Hepatocyte (in vitro differentiated cells): Measurements from ENCODE around the gene ZIC5. TPM values are rescaled to one million over a fixed set of nuclear protein-coding genes. Genes with fewer than 3 reads are reported as not detected.
A peak's percentile ranks its signal among the peaks of the same experiment; 100 is the strongest.

Experiments
- DNase-seq: peaks from one replicate; pipeline ENCODE4 v3.0.0-alpha.2; 2016; ENCODE audit warnings: low spot score
- H2AFZ ChIP-seq: fragments of 200-600 bp; sonication (generic); 2 replicates; pipeline ENCODE4 v1.6.0; 2016; ENCODE audit warnings: antibody characterized with exemption, mild to moderate bottlenecking
- H3K27ac ChIP-seq: fragments of 200-600 bp; sonication (generic); 2 replicates; pipeline ENCODE4 v1.5.1; 2016; ENCODE audit warnings: mild to moderate bottlenecking
- H3K27me3 ChIP-seq: fragments of 200-600 bp; sonication (generic); 2 replicates; pipeline ENCODE4 v1.6.1; 2016
- H3K36me3 ChIP-seq: fragments of 200-600 bp; sonication (generic); replicated peaks from 2 replicates; pipeline ENCODE4 v1.5.1; 2016; ENCODE audit warnings: low read depth; ENCODE audit not compliant: insufficient read depth
- H3K4me1 ChIP-seq: fragments of 200-600 bp; sonication (generic); 2 replicates; pipeline ENCODE4 v1.5.1; 2016; ENCODE audit warnings: mild to moderate bottlenecking, moderate library complexity; ENCODE audit not compliant: insufficient read depth
- H3K4me2 ChIP-seq: fragments of 200-600 bp; sonication (generic); 2 replicates; pipeline ENCODE4 v1.6.0; 2016
- H3K4me3 ChIP-seq: fragments of 200-600 bp; sonication (generic); 2 replicates; pipeline ENCODE4 v1.5.1; 2016; ENCODE audit warnings: mild to moderate bottlenecking
- H3K79me2 ChIP-seq: fragments of 200-600 bp; sonication (generic); 2 replicates; pipeline ENCODE4 v1.6.0; 2017; ENCODE audit warnings: mild to moderate bottlenecking
- H3K9me2 ChIP-seq: fragments of 200-600 bp; sonication (generic); replicated peaks from 2 replicates; pipeline ENCODE4 v1.6.0; 2017; ENCODE audit warnings: mild to moderate bottlenecking; ENCODE audit not compliant: insufficient read depth
- H3K9me3 ChIP-seq: fragments of 200-600 bp; sonication (generic); 2 replicates; pipeline ENCODE4 v1.5.1; 2016; ENCODE audit warnings: low read depth, mild to moderate bottlenecking
- H4K20me1 ChIP-seq: fragments of 200-600 bp; sonication (generic); 2 replicates; pipeline ENCODE4 v1.6.0; 2016; ENCODE audit warnings: mild to moderate bottlenecking; ENCODE audit not compliant: insufficient read depth, poor library complexity, severe bottlenecking
- EZH2 ChIP-seq: fragments of 200-600 bp; sonication (generic); IDR thresholded peaks from 2 replicates; pipeline ENCODE4 v1.6.1; 2016; ENCODE audit warnings: antibody characterized with exemption, mild to moderate bottlenecking, borderline replicate concordance
- EZH2phosphoT487 ChIP-seq: fragments of 200-600 bp; sonication (generic); IDR thresholded peaks from one replicate; pipeline ENCODE4 v1.6.1; 2018; ENCODE audit warnings: antibody characterized with exemption, mild to moderate bottlenecking, low read depth, moderate library complexity; ENCODE audit not compliant: unreplicated experiment, severe bottlenecking
- whole genome bisulfite sequencing: methylation state at CpG from one replicate; pipeline ENCODE4 v1.1.6; 2016; ENCODE audit warnings: low lambda C conversion rate; ENCODE audit errors: missing lambda C conversion rate; 5-methylcytosine and 5-hydroxymethylcytosine counted together
- polyA plus RNA-seq: library from polyadenylated mRNA; unstranded; fragments of >200 nt; fragmentation: Nextera tagmentation; extraction: Ambion mirVana; gene quantifications from 2 replicates; pipeline ENCODE4 v1.2.1, GENCODE V29; 2016
- total RNA-seq: library from RNA; depleted of rRNA; stranded (reverse); fragments of >200 nt; gene quantifications from 2 replicates; pipeline ENCODE4 v1.2.3, GENCODE V29; 2014
- TF ChIP-seq, protein P1 (sequence below): fragments of 200-600 bp; sonication (generic); IDR thresholded peaks from 2 replicates; pipeline ENCODE4 v1.5.1; 2016; ENCODE audit warnings: antibody characterized with exemption, mild to moderate bottlenecking; ENCODE audit not compliant: poor library complexity

ZIC5 gene
- total and polyA plus RNA-seq, 2 experiments from 2014 or later: 0.13 TPM; not detected in 1

DNA sequence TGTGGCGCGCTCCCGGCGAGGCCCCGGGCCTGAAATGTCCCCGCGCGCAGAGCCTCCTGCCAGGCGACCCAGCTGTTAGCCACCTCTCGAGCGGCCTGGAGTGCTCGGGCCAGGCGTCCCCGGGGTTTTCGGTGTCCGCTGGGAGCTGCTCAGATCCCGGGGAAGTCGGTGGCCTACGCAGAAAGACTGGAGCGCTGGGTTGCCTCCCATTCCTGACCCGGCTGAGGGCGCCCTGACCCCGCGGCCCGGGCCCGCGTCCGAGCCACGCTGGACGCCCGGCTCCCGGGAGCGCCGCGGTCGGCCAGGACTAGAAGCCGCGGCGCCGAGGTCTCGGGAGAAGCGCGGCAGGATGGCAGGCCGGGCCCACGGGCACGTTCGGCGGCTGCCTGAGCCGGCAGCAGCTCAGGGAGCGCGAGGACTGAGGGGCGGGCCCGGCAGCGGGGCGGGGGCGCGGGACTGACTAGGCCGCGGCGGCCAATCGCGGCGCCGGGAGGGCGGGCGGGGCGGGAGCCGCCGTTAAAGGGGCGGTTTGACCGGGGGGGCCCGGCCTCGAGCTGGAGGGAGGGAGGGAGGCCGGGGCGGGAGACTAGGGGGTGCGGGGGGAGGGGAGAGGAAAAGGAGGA is 8.7 kb upstream of the ZIC5 start:
- Histone ChIP-seq H2AFZ (peak overlapping the region; percentile 60), H3K79me2 (no peaks in the 10 kb centered on the region), H3K9me2 (no peaks in the 10 kb centered on the region), H3K36me3 (no peaks in the 10 kb centered on the region), H3K4me2 (peak overlapping the region; percentile 96), H3K4me3 (peak overlapping the region; percentile 36), H3K9me3 (no peaks in the 10 kb centered on the region), H3K27me3 (peaks cover 90% of the 10 kb centered on the region), H3K27ac (no peak overlapping the region), H4K20me1 (no peaks in the 10 kb centered on the region), H3K4me1 (peaks cover 15% of the 10 kb centered on the region)
- TF ChIP-seq EZH2 (peak; percentile 6), EZH2phosphoT487 (peak; percentile 33)
- TF ChIP-seq, protein P1, sequence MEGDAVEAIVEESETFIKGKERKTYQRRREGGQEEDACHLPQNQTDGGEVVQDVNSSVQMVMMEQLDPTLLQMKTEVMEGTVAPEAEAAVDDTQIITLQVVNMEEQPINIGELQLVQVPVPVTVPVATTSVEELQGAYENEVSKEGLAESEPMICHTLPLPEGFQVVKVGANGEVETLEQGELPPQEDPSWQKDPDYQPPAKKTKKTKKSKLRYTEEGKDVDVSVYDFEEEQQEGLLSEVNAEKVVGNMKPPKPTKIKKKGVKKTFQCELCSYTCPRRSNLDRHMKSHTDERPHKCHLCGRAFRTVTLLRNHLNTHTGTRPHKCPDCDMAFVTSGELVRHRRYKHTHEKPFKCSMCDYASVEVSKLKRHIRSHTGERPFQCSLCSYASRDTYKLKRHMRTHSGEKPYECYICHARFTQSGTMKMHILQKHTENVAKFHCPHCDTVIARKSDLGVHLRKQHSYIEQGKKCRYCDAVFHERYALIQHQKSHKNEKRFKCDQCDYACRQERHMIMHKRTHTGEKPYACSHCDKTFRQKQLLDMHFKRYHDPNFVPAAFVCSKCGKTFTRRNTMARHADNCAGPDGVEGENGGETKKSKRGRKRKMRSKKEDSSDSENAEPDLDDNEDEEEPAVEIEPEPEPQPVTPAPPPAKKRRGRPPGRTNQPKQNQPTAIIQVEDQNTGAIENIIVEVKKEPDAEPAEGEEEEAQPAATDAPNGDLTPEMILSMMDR: no peak
- peak; percentile 81 for DNase-seq
- WGBS: 3% methylated on average over 47 of the region's 76 CpGs

DNA sequence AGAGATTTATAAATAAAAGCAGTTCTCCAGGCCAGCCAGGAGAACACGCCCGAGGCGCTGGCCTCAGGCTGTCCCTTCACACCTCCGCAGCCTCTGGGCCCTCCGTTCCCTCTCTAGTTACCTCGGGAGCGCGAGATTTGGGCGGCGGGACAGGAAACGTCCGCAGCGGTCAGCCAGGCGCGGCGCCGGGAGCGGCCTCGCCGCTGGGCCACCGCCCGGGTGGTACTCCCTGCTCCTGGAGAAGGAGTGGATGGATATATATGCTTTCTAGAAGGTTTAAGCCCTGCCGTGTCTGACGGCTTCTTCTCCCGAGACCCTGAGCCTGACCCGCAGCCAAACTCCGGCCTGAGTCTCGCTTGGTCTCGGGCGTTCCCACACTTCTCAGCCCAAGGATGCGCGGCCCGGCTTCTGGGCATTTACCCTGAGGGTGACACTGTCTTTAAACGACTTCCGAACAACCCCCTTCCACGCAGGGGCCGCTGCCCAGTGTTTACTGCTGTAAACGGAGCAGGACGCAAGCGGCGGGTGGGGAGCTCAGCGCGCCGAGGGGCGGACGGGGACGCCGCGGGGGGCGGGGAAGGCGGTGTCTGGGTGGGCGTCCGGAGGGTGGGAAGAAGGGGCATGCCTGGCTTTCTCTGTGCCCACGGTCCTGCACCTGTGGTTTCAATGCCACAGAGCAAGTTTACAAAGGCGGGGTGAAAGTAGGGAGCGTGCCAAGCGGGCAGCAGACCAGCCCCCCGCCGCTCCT is 8.1 kb upstream of the ZIC5 start:
- peak; percentile 20 for DNase-seq
- H3K9me3 ChIP-seq: no peaks in the 10 kb centered on the region
- H3K4me2 ChIP-seq: peak overlapping the region; percentile 96
- H2AFZ ChIP-seq: peak overlapping the region; percentile 56
- peaks cover 15% of the 10 kb centered on the region for H3K4me1 ChIP-seq
- peaks cover 90% of the 10 kb centered on the region for H3K27me3 ChIP-seq
- peak overlapping the region; percentile 36 for H3K4me3 ChIP-seq
- no peaks in the 10 kb centered on the region for H3K79me2 ChIP-seq
- 2% methylated on average over 56 of the region's 59 CpGs for WGBS
- no peaks in the 10 kb centered on the region for H3K36me3 ChIP-seq
- H3K27ac ChIP-seq: no peak overlapping the region
- H4K20me1 ChIP-seq: no peaks in the 10 kb centered on the region
- peak; percentile 89 for TF ChIP-seq EZH2phosphoT487
- TF ChIP-seq, protein P1: no peak
- TF ChIP-seq EZH2: peak; percentile 98
- H3K9me2 ChIP-seq: no peaks in the 10 kb centered on the region

DNA sequence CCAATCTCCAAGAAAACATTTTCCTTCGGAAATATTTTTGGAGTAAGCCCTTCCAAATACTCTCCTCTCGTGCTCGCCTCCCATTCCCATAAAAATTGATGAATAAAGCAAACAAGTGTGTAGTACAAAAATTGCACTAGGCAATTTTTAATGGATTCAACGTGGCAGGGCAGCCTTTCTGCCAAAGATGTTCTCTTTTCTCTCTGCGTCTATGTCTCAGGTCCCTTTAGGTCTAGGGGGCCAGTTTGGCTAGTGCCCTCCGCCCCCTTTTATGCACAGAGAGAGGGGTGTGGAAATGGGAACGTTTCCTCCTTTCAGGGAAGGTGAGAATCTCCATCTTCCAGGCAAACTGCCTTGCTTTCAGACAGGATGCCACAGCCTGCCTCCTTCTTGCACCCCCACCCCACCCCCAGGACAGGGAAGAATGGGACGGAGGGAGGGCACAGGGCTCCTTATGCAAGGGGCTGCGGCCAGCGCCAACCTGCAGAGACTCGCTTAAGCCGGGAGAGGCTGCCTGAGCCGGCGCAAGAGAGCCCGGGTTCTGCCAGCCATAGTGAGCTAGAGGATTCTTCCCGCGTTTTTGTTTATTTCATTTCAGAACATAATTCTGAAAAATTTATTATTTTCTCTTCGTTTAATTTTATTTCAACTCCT is 7.4 kb upstream of the ZIC5 start:
- Histone ChIP-seq H3K4me1 (peaks cover 15% of the 10 kb centered on the region), H3K4me2 (peak overlapping the region; percentile 96), H3K4me3 (no peak overlapping the region), H3K9me3 (no peaks in the 10 kb centered on the region), H3K9me2 (no peaks in the 10 kb centered on the region), H3K79me2 (no peaks in the 10 kb centered on the region), H4K20me1 (no peaks in the 10 kb centered on the region), H3K27ac (no peak overlapping the region), H3K36me3 (no peaks in the 10 kb centered on the region), H3K27me3 (peaks cover 90% of the 10 kb centered on the region), H2AFZ (peak overlapping the region; percentile 56)
- TF ChIP-seq EZH2phosphoT487: no peak
- no peak for TF ChIP-seq EZH2
- TF ChIP-seq, protein P1: no peak
- WGBS: 2% methylated on average over 18 of the region's 18 CpGs
- DNase-seq: peak; percentile 30
